DND-41 (cell line): ENCODE measurements around the gene IRS2.

ENCODE experiments used
- ATAC-seq: fragments of 200-7000 bp; cut with Tn5 transposase; 3 replicates; pipeline ENCODE4 v1.9.1; 2021; ENCODE audit warnings: low read depth; ENCODE audit not compliant: insufficient read depth
- DNase-seq: peaks from one replicate; pipeline ENCODE4 v3.0.0-alpha.2; 2020
- H2AFZ ChIP-seq: 2 replicates; pipeline ENCODE4 v1.6.0; 2012; ENCODE audit warnings: low read depth, low read length
- H3K27ac ChIP-seq: 2 replicates; pipeline ENCODE4 v1.5.1; 2012; ENCODE audit warnings: low read length, inconsistent platforms
- H3K27me3 ChIP-seq: fragments of 200-600 bp; sonication (generic); 2 replicates; pipeline ENCODE4 v1.6.0; 2012; ENCODE audit warnings: low read length, mild to moderate bottlenecking, inconsistent platforms; ENCODE audit not compliant: insufficient read depth, poor library complexity
- H3K36me3 ChIP-seq: 2 replicates; pipeline ENCODE4 v1.5.1; 2012; ENCODE audit warnings: low read length, inconsistent platforms; ENCODE audit not compliant: insufficient read depth
- H3K4me1 ChIP-seq: 2 replicates; pipeline ENCODE4 v1.5.1; 2012; ENCODE audit warnings: mild to moderate bottlenecking, low read length; ENCODE audit not compliant: insufficient read depth
- H3K4me2 ChIP-seq: 2 replicates; pipeline ENCODE4 v1.6.0; 2012; ENCODE audit warnings: mild to moderate bottlenecking, moderate library complexity, low read length, inconsistent platforms; ENCODE audit not compliant: insufficient read depth
- H3K4me3 ChIP-seq, 2 experiments: fragments of 200-600 bp in 1 of 2; shearing (Covaris generic) in 1 of 2; 2 replicates each; pipeline ENCODE4 v1.5.1; 2012 to 2016; ENCODE audit warnings: inconsistent platforms in 2 of 2, low read length in 2 of 2, mild to moderate bottlenecking in 2 of 2, low read depth in 1 of 2, moderate library complexity in 1 of 2
- H3K79me2 ChIP-seq: 2 replicates; pipeline ENCODE4 v1.6.0; 2012; ENCODE audit warnings: low read length, inconsistent platforms; ENCODE audit not compliant: insufficient read depth
- H3K9ac ChIP-seq: 2 replicates; pipeline ENCODE4 v1.6.0; 2012; ENCODE audit warnings: low read depth, mild to moderate bottlenecking, inconsistent platforms, low read length, moderate library complexity
- H3K9me3 ChIP-seq: 2 replicates; pipeline ENCODE4 v1.5.1; 2012; ENCODE audit warnings: low read length, moderate library complexity, mild to moderate bottlenecking, inconsistent platforms; ENCODE audit not compliant: insufficient read depth, severe bottlenecking
- H4K20me1 ChIP-seq: 2 replicates; pipeline ENCODE4 v1.6.0; 2012; ENCODE audit warnings: low read length; ENCODE audit not compliant: insufficient read depth
- CTCF ChIP-seq: IDR thresholded peaks from 2 replicates; pipeline ENCODE4 v1.5.1; 2012; ENCODE audit warnings: borderline replicate concordance, low read length, moderate library complexity, mild to moderate bottlenecking; ENCODE audit not compliant: poor library complexity, severe bottlenecking; ENCODE audit errors: extremely low read depth
- EZH2 ChIP-seq: IDR thresholded peaks from 3 replicates; pipeline ENCODE4 v1.6.1; 2012; ENCODE audit warnings: borderline replicate concordance, low read depth, mild to moderate bottlenecking, moderate library complexity, low read length, inconsistent platforms; ENCODE audit not compliant: severe bottlenecking

IRS2 gene

GRCh38 chr13:109782823-109783431 is 3.5 kb downstream of the IRS2 start:
- H3K27ac ChIP-seq = no peak overlapping the region
- H4K20me1 ChIP-seq = no peaks in the 10 kb centered on the region
- no peak for TF ChIP-seq EZH2
- TF ChIP-seq CTCF = no peak
- no peaks in the 10 kb centered on the region for H3K27me3 ChIP-seq
- H3K79me2 ChIP-seq = no peaks in the 10 kb centered on the region
- no peak overlapping the region for H3K4me2 ChIP-seq
- no peak overlapping the region for H3K9ac ChIP-seq
- ATAC-seq (no peak), DNase-seq (no peak)
- H3K4me1 ChIP-seq = peaks cover 38% of the 10 kb centered on the region
- H3K36me3 ChIP-seq = no peaks in the 10 kb centered on the region
- H2AFZ ChIP-seq = no peak overlapping the region
- H3K9me3 ChIP-seq = no peaks in the 10 kb centered on the region
- H3K4me3 ChIP-seq = no peak overlapping the region

GRCh38 chr13:109782066-109782822 is 4.1 kb downstream of the IRS2 start:
- Histone ChIP-seq H3K9me3 (no peaks in the 10 kb centered on the region), H3K4me1 (peaks cover 39% of the 10 kb centered on the region), H3K4me2 (no peak overlapping the region), H3K36me3 (no peaks in the 10 kb centered on the region), H3K9ac (no peak overlapping the region), H3K79me2 (no peaks in the 10 kb centered on the region), H2AFZ (no peak overlapping the region), H3K4me3 (no peak overlapping the region), H3K27ac (no peak overlapping the region), H3K27me3 (no peaks in the 10 kb centered on the region), H4K20me1 (no peaks in the 10 kb centered on the region)
- TF ChIP-seq CTCF = no peak
- TF ChIP-seq EZH2 = no peak
- ATAC-seq (no peak), DNase-seq (no peak)

GRCh38 chr13:109781384-109782065 is 4.9 kb downstream of the IRS2 start:
- Histone ChIP-seq H3K27me3 (no peaks in the 10 kb centered on the region), H4K20me1 (no peaks in the 10 kb centered on the region), H3K4me2 (no peak overlapping the region), H3K27ac (no peak overlapping the region), H3K9me3 (no peaks in the 10 kb centered on the region), H3K9ac (no peak overlapping the region), H3K4me1 (peaks cover 45% of the 10 kb centered on the region), H3K79me2 (no peaks in the 10 kb centered on the region), H3K36me3 (no peaks in the 10 kb centered on the region), H3K4me3 (no peak overlapping the region), H2AFZ (no peak overlapping the region)
- TF ChIP-seq CTCF (no peak), EZH2 (no peak)
- no peak for DNase-seq
- ATAC-seq = no peak
